Fibroblast of mammary gland (primary cell): ENCODE measurements around the gene MECP2.

Experiments
- DNase-seq: peaks from one replicate; pipeline ENCODE4 v3.0.0-alpha.2; 2010; ENCODE audit warnings: low read depth
- H3K4me3 ChIP-seq: 2 replicates; pipeline ENCODE4 v1.5.1; 2011; ENCODE audit warnings: low read depth, mild to moderate bottlenecking, low read length, moderate library complexity; ENCODE audit not compliant: control insufficient read depth
- TF ChIP-seq, protein P1 (sequence below): conservative IDR thresholded peaks from 2 replicates; pipeline ENCODE4 v1.5.1; 2011; ENCODE audit warnings: low read depth, low read length, inconsistent platforms; ENCODE audit not compliant: control insufficient read depth, insufficient read depth

The MECP2 gene

DNA sequence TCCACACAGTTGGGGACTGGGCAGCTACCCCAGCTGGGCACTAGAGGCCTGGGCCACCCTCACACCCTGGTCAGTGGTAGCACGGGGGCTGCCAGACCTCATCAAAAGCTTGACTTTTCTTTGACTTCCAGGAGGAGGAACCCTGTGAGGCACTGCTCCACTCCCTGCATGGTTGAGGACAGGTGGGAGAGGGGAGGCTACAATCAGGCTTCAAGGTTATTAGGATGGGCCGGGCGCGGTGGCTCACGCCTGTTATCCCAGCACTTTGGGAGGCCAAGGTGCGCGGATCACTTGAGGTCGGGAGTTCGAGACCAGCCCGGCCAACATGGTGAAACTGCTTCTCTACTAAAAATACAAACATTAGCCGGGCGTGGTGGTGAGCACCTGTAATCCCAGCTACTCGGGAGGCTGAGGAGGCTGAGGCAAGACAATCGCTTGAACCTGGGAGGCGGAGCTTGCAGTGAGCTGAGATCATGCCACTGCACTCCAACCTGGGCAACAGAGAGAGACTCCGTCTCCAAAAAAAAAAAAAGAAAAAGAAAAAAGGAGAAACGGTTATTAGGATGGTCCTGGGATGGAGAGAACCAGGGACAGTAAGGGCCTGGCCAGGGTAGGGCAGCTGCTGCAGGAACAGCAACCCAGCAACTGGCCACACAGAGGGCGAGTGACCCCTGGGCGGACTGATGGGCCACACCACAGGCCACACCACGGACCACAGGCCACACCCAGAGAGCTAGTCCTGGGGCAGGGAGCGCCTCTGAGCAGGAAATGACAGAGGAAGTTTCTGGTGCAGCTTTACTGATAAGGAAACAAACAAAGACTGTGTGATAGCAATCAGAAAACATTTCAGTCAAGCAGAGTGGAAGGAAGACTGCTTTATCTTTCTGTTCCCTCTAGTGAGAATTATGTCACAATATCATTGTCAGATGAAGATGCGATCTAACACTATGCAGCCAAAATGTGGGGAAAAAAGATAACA, 26.0 kb upstream of the MECP2 start:
- TF ChIP-seq, protein P1, sequence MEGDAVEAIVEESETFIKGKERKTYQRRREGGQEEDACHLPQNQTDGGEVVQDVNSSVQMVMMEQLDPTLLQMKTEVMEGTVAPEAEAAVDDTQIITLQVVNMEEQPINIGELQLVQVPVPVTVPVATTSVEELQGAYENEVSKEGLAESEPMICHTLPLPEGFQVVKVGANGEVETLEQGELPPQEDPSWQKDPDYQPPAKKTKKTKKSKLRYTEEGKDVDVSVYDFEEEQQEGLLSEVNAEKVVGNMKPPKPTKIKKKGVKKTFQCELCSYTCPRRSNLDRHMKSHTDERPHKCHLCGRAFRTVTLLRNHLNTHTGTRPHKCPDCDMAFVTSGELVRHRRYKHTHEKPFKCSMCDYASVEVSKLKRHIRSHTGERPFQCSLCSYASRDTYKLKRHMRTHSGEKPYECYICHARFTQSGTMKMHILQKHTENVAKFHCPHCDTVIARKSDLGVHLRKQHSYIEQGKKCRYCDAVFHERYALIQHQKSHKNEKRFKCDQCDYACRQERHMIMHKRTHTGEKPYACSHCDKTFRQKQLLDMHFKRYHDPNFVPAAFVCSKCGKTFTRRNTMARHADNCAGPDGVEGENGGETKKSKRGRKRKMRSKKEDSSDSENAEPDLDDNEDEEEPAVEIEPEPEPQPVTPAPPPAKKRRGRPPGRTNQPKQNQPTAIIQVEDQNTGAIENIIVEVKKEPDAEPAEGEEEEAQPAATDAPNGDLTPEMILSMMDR: no peak
- no peak overlapping the region for H3K4me3 ChIP-seq
- DNase-seq: no peak

DNA sequence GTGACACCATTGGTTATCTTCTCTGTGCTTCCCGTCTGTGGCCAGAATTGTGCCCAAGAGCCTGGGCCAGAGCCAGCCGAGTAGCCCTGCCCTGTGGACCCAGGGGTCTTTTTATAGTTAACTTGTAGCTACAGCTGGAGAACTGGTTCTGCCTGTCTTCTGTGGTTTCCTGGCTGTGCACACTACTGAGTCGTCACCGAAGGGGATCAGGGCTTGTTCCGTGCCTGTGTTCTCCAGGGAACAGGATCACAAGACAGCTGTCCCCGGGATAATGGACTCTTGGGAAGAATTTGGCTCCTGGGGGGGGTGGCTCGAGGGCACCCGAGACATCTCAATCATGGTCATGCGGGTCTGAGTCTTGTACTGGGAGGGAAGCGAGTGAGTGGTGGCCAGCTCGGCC, 24.4 kb upstream of the MECP2 start:
- TF ChIP-seq, protein P1: no peak
- no peak overlapping the region for H3K4me3 ChIP-seq
- DNase-seq: no peak

DNA sequence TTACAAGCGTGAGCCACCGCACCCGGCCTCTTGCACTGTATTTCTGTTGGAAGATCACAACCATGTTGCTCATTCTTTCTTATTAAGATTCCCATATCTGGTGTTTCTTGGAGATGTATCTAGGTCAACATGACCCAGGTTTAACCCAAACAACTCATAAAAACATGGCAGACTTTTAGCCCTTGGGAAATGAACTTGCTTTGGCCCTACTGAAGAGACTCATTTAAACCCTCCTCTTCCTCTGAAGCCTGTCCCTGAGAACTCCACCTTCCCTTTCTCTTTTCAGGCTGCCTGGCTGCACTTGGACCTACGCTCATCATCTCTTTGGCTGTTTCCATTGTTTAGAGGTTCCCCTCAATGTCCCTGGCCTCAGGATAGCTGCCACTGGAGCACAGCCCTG, 23.7 kb upstream of the MECP2 start:
- H3K4me3 ChIP-seq: no peak overlapping the region
- TF ChIP-seq, protein P1: no peak
- no peak for DNase-seq

DNA sequence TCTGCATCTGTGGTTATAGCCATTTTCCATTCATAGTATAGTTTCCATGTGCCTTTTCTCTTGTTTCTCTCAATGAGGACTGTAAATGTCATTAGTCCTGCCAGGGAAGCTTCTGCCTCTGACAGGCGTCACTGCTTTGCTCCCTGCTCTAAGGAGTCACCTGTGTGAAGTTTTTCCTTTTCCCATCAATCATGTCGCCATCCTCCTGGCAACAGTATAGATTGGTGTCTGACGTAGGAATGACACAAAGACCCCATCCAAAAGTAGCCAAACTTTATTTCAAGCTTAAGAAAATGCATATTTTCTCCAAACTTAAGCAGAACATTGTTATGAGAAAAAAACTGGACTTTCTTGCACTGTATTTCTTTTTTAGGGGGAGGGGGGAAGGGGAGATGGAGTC, 23.1 kb upstream of the MECP2 start:
- no peak for DNase-seq
- TF ChIP-seq, protein P1: no peak
- H3K4me3 ChIP-seq: no peak overlapping the region

DNA sequence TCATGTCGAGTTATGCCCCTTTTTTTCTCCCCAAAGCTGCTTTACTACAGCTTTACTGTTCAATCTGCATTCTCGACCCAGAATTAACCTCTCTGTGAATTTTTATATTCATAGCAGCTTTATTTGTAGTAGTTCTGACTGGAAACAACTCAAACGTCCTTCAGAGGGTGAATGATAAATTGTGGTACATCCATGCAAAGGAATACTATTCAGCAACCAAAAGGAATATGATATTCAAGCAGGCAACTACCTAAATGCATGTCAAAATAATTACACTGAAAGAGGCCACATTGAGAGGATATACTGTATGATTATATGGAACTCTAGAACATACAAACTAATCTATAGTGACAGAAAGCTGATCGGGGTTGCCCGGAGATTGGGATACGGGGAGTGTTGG, 20.0 kb upstream of the MECP2 start:
- H3K4me3 ChIP-seq: no peak overlapping the region
- TF ChIP-seq, protein P1: no peak
- DNase-seq: no peak

DNA sequence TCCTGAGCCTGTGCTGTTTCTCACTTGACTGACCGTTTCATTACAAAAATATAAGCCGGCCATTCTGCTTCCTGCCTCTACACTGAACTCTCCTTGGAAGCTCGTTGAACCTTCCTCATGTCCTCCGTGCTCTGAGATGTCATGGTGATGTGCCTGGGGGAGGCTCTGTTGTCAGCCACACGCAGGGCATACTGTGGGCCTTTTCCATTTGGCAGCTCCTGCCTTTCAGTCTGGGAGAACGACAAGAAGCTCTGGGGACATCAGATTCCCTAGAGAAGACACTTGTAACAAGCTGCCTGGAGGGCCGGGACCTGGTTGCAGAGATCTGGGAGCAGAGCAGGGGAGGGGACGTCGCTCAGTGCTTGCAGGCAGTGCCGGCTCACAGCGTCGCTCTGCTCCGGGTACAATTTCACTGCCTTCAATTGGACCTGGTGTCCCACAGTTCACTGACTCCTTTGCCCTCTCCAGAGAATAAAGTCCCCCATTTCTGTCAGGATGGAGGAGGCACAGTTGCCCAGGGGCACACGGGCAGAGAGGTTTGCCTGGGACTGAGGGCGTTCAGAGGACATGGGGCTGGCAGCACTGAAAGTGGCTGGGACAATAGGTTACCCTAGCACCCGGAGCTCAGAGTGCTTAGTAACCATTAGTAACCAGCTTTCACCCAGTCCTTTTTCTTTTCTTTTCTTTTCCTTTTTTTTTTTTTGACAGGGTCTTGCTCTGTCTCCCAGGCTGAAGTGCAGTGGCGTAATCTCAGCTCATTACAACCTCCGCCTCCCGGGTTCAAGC, 19.1 kb upstream of the MECP2 start:
- DNase-seq: no peak

More for the DNA sequence above, 19.1 kb upstream of the MECP2 start:
- TF ChIP-seq, protein P1: no peak
- H3K4me3 ChIP-seq: no peak overlapping the region
